Measurements from ENCODE around the gene INSR. TPM values are rescaled to one million over a fixed set of nuclear protein-coding genes. Genes with fewer than 3 reads are reported as not detected.

Gene INSR
- total RNA-seq, 4 donors from 2014 or later = 38.9 to 101 (median 67.7) TPM

- no peaks in the 10 kb centered on the region for H3K36me3 ChIP-seq
- intact Hi-C loops (cut with DNase I) = loop anchor here (5.0 kb wide), 1 partner anchor 94 kb away; the partner anchor contains the start of gene INSR
- TF ChIP-seq CTCF (IDR thresholded peaks at IDR 0.05) (peak in 4 of 6 experiments; percentile 23 to 33 (median 26)), POLR2A (IDR thresholded peaks at IDR 0.05) (peak in 1 of 2 donors; percentile 63)
- H3K4me3 ChIP-seq (replicated peaks in 1 of 3) = peak overlapping the region in 2 of 3 donors; percentile 42 to 49
- H3K27ac ChIP-seq = peak overlapping the region; percentile 69 to 84 (median 77)
- peak; percentile 95 for DNase-seq
- H3K27me3 ChIP-seq = no peaks in the 10 kb centered on the region
- WGBS, 2 donors = 0% methylated on average over 16 to 18 of the region's 72 CpGs
- H3K9me3 ChIP-seq = no peaks in the 10 kb centered on the region
- peaks cover 6 to 9% of the 10 kb centered on the region in 2 donors for H3K4me1 ChIP-seq
These were observed 96.2 kb downstream of the INSR start for GRCh38 chr19:7197760-7198696.

- TF ChIP-seq CTCF (IDR thresholded peaks at IDR 0.05) = no peak
- no peak for TF ChIP-seq POLR2A (IDR thresholded peaks at IDR 0.05)
- H3K9me3 ChIP-seq = no peaks in the 10 kb centered on the region
- H3K27me3 ChIP-seq = no peaks in the 10 kb centered on the region
- intact Hi-C loops (cut with DNase I) = loop anchor here (5.0 kb wide), 1 partner anchor 95 kb away; the partner anchor contains the start of gene INSR
- 2 to 4% methylated on average over 27 of the region's 27 CpGs for WGBS, 2 donors
- peak overlapping the region; percentile 69 to 84 (median 77) for H3K27ac ChIP-seq
- peaks cover 6 to 9% of the 10 kb centered on the region in 2 donors for H3K4me1 ChIP-seq
- DNase-seq = peak; percentile 93 to 96
- H3K36me3 ChIP-seq = no peaks in the 10 kb centered on the region
- H3K4me3 ChIP-seq (replicated peaks in 1 of 3) = peak overlapping the region in 1 of 3 donors; percentile 49
These were observed 97.0 kb downstream of the INSR start for GRCh38 chr19:7197119-7197759.

- H3K27ac ChIP-seq = peak overlapping the region; percentile 69 to 84 (median 77)
- H3K36me3 ChIP-seq = no peaks in the 10 kb centered on the region
- DNase-seq = no peak
- no peaks in the 10 kb centered on the region for H3K27me3 ChIP-seq
- H3K4me1 ChIP-seq = peaks cover 6 to 9% of the 10 kb centered on the region in 2 donors
- 37 to 38% methylated on average over 8 of the region's 8 CpGs for WGBS, 2 donors
- TF ChIP-seq POLR2A (IDR thresholded peaks at IDR 0.05) (no peak), CTCF (IDR thresholded peaks at IDR 0.05) (no peak)
- H3K4me3 ChIP-seq (replicated peaks in 1 of 3) = peak overlapping the region in 1 of 3 donors; percentile 49
- no peaks in the 10 kb centered on the region for H3K9me3 ChIP-seq
- intact Hi-C loops (cut with DNase I) = loop anchor here (5.0 kb wide), 1 partner anchor 96 kb away; the partner anchor contains the start of gene INSR
These were observed 97.5 kb downstream of the INSR start for GRCh38 chr19:7196763-7197118.

GRCh38 chr19:7195046-7195445, 99.2 kb downstream of the INSR start:
- Histone ChIP-seq H3K4me1 (peaks cover 6 to 9% of the 10 kb centered on the region in 2 donors), H3K27me3 (no peaks in the 10 kb centered on the region), H3K27ac (no peak overlapping the region), H3K36me3 (no peaks in the 10 kb centered on the region), H3K9me3 (no peaks in the 10 kb centered on the region), H3K4me3 (replicated peaks in 1 of 3) (no peak overlapping the region)
- WGBS, 2 donors = 92 to 94% methylated on average over 5 of the region's 5 CpGs
- no peak for TF ChIP-seq CTCF (IDR thresholded peaks at IDR 0.05)
- DNase-seq = no peak
- intact Hi-C loops (cut with DNase I) = loop anchor here (5.0 kb wide), 1 partner anchor 97 kb away; the partner anchor contains the start of gene INSR

Data from thyroid gland (tissue), 4 donors.